ENCODE measurements around the gene SLC27A4.
"Not testable (repeated sequence)": the region's sequence is repeated elsewhere in the genome, so short reads cannot be mapped to it uniquely, and the experiment has no call there.

The SLC27A4 gene

DNA sequence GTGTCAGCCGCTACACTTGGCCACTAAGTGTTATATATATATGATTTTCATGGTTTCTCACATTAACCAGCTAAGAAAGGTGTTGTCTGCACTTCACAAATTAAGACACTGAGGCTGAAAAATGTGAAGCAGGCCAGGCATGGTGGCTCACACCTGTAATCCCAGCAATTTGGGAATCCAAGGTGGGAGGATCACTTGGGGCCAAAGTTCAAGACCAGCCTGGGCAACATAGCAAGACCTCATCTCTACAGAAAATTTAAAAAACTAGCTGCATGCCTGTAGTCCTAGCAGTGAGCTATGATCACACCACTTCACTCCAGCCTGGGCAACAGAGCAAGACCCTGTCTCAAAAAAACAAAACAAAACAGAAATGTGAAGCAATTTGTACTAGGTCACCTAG lies 15.9 kb upstream of the SLC27A4 start:
- no peak for DNase-seq (ENCODE audit: low spot score)

DNA sequence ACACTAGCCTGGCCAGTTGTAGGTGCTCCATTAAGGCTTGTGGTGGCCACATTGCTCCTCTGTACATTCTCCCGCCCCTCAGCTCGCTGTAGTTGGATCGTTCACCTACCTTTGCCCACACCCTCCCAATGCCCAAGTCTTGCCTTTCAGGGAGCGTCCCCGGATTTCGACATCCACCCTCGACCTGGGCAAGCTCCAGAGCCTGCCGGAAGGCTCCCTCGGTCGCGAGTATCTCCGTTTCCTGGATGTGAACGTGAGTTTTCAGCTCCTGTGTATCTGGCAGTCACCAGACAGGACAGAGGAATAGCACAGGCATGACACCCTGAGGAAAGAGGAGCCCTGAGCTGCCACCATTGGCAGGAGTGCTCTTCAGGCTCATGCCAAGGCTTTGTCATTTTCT lies 14.7 kb upstream of the SLC27A4 start:
- DNase-seq (ENCODE audit: low spot score), result no peak

- no peak for DNase-seq (ENCODE audit: low spot score)
Observed at GRCh38 chr9:128333451-128333869, 6.9 kb upstream of the SLC27A4 start.

- no peak for DNase-seq (ENCODE audit: low spot score)
Observed at GRCh38 chr9:128335161-128335560, 5.2 kb upstream of the SLC27A4 start.

DNA sequence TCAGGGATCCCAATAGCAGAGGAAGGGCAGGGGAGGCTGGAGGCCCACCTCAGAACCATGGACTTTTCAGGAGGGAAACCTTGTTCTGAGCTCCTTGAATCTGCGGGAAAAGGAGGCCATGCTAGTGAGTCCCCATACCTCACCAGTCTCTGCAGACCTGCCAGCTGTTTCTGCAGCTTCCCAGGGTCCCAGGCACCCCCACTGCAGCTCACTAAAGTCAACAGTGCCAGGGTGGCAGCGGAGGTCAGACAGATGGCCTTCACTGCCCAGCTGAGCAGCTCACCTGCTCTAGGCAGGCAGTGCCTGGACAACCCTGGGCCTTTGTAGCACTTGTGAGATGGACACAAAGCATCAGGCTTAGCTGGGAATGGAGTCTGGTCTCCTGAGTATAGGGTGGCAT lies 4.4 kb upstream of the SLC27A4 start:
- DNase-seq (ENCODE audit: low spot score), result no peak

GRCh38 chr9:128337936-128338335 lies 2.4 kb upstream of the SLC27A4 start:
- no peak for DNase-seq (ENCODE audit: low spot score)

DNA sequence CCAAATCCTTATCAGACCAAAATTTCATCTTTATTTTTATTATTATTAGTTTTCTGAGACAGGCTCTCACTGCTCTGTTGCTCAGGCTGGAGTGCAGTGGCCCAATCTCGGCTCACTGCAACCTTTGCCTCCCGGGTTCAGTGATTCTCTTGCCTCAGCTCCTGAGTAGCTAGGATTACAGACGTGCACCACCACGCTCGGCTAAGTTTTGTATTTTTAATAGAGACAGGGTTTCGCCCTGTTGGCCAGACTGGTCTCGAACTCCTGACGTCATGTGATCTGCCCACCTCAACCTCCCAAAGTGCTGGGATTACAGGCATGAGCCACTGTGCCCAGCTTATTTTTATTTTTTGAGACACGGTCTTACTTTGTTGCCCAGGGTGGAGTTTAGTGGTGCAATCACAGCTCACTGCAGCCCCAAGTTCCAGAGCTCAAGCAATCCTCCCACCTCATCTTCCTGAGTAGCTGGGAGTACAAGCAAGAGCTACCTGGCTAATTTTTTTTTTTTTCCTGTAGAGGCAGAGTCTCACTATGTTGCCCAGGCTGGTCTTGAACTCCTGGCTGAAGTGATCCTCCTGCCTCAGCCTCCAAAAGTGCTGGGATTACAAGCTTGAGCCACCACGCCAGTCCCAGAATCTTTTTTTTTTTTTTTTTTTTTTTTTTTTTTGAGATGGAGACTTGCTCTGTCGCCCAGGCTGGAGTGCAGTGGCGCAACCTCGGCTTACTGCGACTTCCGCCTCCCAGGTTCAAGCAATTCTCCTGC lies 1.3 kb upstream of the SLC27A4 start:
- not testable (repeated sequence) for DNase-seq (ENCODE audit: low spot score)

- peak; percentile 6 for DNase-seq (ENCODE audit: low spot score)
Observed at GRCh38 chr9:128340691-128341434, 536 bp downstream of the SLC27A4 start.

DNA sequence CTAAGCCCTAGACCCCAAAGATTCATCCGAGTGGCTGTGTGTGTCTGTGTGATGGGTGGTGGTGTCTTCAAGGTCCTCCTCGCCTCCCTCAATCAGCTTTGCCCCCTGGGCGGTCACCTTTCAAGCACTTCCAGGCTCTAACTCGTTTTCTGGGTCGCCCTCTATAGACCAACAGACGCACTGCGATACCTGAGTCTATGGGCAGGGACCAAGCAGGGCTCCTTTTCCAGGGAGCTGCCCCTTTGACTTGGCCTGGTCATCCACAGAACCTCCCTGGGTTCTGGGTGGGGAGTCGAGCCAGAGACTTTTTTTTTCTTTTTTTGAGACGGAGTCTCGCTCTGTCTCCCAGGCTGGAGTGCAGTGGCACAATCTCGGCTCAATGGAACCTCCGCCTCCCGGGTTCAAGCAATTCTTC lies 1.1 kb downstream of the SLC27A4 start:
- DNase-seq (ENCODE audit: low spot score), result peak; percentile 34

DNA sequence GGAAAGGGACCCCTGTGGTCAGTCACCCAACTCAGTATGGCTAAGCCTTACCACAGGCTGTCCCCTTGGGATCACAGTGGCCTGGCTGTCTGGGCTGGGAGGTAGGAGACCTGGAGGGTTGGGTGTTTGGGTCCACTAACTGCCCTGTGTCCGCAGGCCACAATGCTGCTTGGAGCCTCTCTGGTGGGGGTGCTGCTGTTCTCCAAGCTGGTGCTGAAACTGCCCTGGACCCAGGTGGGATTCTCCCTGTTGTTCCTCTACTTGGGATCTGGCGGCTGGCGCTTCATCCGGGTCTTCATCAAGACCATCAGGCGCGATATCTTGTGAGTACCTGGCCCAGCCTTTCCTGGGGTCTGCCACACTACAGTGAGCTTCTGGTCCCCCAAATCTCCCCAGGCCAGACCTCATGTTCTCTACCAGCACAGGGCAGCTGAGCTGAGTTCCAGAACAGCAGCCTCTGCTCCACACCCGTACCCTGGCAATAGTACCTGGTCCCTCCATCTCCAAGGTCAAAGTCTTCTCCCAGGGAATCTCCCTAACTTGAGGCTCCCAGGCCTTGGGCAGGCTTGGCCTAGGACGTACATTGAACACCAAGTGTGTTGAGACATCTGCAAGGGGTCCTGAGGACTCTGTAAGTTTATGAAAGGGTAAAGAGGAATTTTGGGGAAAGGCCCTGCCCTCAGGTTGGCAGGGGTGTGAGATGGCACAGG lies 2.8 kb downstream of the SLC27A4 start:
- no peak for DNase-seq (ENCODE audit: low spot score)

- no peak for DNase-seq (ENCODE audit: low spot score)
Observed at GRCh38 chr9:128343855-128344254, 3.5 kb downstream of the SLC27A4 start.

DNA sequence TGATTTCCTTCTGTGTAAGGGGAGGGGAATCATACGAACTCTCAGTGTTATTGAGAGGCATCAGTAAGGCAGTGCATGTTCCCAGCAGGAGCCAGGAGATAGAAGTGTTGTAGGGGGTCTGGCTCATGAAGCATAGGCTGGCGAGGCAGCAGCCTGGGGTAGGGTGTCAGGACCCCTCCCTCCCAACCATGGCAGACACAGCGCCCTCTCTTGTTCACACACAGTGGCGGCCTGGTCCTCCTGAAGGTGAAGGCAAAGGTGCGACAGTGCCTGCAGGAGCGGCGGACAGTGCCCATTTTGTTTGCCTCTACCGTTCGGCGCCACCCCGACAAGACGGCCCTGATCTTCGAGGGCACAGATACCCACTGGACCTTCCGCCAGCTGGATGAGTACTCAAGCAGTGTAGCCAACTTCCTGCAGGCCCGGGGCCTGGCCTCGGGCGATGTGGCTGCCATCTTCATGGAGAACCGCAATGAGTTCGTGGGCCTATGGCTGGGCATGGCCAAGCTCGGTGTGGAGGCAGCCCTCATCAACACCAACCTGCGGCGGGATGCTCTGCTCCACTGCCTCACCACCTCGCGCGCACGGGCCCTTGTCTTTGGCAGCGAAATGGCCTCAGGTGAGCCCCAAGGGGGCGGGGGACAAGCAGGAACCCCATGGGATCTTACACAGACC lies 4.7 kb downstream of the SLC27A4 start:
- no peak for DNase-seq (ENCODE audit: low spot score)

GRCh38 chr9:128349125-128349524 lies 8.8 kb downstream of the SLC27A4 start:
- DNase-seq (ENCODE audit: low spot score), result no peak

DNA sequence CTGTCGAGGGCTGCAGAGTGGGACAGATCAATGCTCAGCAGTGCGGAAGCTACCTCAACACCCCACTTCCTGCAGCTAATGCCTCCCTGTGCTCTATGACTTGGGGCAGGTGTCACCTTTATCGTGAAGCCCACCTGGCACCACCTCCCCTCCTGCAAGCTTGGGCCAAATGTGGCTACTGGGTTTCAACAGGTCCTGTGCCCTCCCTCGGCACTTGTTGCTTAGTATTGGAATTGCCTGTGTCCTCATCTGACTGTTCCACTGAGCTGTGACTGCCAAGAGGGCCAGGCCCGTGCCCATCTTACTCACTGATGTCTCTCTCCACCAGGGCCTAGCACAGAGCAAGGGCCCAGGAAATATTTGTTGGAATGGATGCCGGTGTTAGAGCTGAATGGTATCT lies 9.4 kb downstream of the SLC27A4 start:
- no peak for DNase-seq (ENCODE audit: low spot score)

DNA sequence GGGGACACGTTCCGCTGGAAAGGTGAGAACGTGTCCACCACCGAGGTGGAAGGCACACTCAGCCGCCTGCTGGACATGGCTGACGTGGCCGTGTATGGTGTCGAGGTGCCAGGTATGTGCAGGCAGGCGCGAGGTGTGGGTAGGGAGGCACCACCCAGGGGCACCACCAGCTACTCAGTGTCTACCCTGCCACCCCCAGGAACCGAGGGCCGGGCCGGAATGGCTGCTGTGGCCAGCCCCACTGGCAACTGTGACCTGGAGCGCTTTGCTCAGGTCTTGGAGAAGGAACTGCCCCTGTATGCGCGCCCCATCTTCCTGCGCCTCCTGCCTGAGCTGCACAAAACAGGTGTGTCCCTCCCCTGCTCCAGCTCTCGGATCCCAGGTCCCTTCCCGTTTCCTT lies 15.1 kb downstream of the SLC27A4 start:
- DNase-seq (ENCODE audit: low spot score), result no peak

DNA sequence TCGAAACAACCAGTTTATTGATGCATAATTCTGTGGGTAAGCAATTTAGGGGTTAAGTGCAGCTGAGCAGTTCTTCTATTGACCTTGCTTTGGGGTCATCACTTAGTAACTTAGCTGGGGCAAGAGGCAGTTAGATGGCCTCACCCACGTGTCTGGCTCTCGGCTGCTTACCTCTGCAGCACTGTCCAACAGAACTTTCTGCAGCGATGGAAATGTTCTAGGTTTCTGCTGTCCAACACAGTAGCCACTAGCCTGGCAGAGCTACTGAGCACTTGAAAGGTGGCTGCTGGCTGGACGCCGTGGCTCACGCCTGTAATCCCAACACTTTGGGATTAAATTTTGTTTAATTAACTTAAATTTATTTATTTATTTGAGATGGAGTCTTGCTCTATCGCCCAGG lies 17.8 kb downstream of the SLC27A4 start:
- DNase-seq (ENCODE audit: low spot score), result no peak

DNA sequence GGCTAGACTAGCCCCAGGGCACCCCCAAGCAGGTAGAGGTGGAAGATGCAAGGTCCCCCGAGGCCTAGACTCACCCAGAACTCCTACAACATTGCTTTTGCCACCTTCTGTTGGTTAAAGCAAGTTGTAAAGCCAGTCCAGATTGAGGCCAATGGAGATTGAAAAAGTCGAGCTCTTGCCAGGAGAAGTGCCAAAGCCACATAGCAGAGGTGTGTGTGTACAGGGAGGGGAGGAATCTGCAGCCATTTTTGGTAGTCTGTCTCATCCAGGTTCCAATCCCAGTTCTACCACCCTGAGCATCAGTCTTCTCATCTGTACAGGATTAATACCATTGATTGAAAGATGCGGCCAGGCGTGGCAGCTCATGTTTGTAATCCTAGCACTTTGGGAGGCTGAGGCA lies 18.5 kb downstream of the SLC27A4 start:
- no peak for DNase-seq (ENCODE audit: low spot score)

GRCh38 chr9:128360826-128361225 lies 20.5 kb downstream of the SLC27A4 start:
- no peak for DNase-seq (ENCODE audit: low spot score)

GRCh38 chr9:128361296-128361985 lies 21.1 kb downstream of the SLC27A4 start:
- no peak for DNase-seq (ENCODE audit: low spot score)

- DNase-seq (ENCODE audit: low spot score), result peak; percentile 91
Observed at GRCh38 chr9:128361986-128362646, 21.8 kb downstream of the SLC27A4 start.

- no peak for DNase-seq (ENCODE audit: low spot score)
Observed at GRCh38 chr9:128362774-128363173, 22.4 kb downstream of the SLC27A4 start.
